HG03175 (cell line): ENCODE results near the gene ACSM2B.
"Not testable (repeated sequence)": the region's sequence is repeated elsewhere in the genome, so short reads cannot be mapped to it uniquely, and the experiment has no call there.

ENCODE experiments used
- ATAC-seq: cut with Tn5 transposase; IDR thresholded peaks from one replicate; pipeline ENCODE4 v1.9.1; 2021; ENCODE audit warnings: mild to moderate bottlenecking, moderate library complexity; ENCODE audit not compliant: unreplicated experiment

Gene ACSM2B

DNA sequence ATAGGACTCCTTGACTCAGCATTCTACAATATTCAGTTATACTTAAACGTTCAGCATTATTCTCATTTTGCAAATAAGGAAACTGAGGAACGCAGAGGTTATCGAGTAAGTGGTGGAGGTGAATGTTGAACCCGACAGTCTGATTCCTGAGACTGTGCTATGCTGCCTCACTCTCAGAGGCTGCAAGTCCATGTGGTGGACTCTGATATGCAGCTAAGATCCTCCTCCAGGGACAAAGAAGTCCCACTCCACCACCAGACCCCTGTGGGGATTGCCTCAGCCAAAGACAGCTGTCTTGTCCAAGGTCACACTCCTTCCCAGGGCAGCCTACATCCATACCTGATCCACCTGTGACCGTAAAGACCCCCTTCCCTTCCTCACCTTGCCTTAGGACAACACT, 37.5 kb downstream of the ACSM2B start:
- no peak for ATAC-seq

GRCh38 chr16:20538181-20538580, 38.0 kb downstream of the ACSM2B start:
- ATAC-seq = no peak

- not testable (repeated sequence) for ATAC-seq
These were observed 39.5 kb downstream of the ACSM2B start for GRCh38 chr16:20536669-20537068.

GRCh38 chr16:20532284-20532792, 43.8 kb downstream of the ACSM2B start:
- ATAC-seq = not testable (repeated sequence)

DNA sequence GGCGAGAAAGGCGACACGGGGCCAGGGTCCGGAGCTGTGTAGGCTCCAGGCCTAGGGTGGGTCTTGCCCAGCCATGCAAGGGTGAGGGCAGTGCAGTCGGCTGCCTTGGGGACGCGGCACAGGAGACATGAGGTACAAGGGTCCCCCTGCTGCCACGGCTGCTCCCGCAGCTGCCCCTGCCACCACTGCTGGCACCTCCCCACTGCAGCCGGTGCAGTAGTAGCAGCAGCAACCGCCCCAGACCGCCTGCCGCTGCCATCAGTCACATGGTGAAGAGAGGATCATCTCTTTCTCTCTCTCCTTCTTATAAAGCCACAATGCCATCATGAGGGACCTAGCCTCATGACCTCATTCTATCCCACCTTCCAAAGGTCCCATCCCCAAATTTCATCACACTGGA, 44.4 kb downstream of the ACSM2B start:
- not testable (repeated sequence) for ATAC-seq

DNA sequence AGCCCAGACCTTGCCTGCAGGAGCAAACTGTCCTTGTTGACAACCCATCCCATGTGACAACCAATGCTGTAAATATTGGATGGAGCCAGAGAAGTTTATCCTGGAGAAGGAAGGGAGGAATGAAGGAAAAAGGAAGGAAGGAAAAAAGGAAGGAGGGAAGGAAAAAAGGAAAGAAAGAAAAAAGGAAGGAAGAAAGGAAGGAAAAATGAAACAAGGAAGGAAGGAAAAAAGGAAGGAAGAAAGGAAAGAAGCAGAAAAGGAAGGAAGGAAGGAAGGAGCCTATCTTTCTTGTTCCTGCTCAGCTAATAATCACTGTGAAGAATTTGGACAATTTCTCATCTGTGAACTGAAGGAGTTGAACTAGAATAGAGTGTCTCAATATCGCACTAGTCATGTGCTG, 56.1 kb downstream of the ACSM2B start:
- ATAC-seq = no peak

DNA sequence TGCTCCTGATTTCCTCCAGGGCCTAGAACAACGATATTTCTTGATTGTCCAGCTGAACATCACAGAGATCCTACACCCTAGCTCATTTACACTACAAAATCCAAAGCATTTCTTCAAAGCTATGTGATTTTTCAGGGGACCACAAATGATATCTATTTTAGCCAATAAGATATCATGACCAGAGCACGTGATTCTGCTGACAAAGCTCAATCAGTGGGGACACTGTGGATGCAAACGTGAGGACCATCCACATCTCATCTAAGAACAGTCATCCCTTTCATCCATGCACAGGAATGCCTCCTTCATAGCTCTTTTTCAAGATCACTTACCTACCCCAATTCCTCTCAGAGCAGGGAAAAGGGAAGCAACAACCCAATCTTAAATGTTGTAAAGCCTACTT, 56.9 kb downstream of the ACSM2B start:
- ATAC-seq = no peak

GRCh38 chr16:20517149-20517548, 59.0 kb downstream of the ACSM2B start:
- ATAC-seq = no peak

- no peak for ATAC-seq
These were observed 60.5 kb downstream of the ACSM2B start for GRCh38 chr16:20515688-20516090.

GRCh38 chr16:20510323-20510722, 65.8 kb downstream of the ACSM2B start:
- ATAC-seq = no peak

DNA sequence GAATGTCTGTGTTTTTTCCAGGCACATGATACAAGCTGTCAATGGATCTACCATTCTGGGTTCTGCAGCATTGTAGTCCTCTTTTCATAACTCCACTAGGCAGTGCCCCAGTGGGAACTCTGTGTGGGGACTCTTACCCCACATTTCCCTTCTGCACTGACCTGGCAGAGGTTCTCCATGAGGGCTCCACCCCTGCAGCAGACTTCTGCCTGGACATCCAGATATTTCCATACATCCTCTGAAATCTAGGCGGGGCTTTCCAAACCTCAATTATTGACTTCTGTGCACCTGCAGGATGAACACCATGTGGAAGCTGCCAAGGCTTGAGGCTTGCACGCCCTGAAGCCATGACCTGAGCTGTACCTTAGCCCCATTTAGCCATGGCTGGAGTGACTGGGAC, 68.9 kb downstream of the ACSM2B start:
- ATAC-seq = no peak

DNA sequence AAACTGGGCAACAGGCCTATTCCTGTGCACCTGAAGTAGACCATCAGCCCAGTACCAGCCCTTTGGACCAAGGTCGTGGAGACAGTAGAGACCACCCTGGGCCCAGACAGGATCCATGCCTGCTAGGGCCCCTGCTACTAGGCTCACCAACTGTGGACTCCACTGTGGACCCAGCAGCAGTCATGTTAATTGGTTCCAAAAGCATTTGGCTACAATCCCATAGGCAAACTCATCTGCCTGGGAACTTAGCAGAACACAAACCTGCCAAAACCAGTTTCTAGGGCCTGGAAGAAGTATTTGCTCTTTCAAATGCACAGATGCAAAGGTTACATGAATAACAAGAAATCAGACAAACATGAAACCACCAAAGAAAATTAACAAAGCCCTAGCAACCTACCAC, 71.7 kb downstream of the ACSM2B start:
- no peak for ATAC-seq

DNA sequence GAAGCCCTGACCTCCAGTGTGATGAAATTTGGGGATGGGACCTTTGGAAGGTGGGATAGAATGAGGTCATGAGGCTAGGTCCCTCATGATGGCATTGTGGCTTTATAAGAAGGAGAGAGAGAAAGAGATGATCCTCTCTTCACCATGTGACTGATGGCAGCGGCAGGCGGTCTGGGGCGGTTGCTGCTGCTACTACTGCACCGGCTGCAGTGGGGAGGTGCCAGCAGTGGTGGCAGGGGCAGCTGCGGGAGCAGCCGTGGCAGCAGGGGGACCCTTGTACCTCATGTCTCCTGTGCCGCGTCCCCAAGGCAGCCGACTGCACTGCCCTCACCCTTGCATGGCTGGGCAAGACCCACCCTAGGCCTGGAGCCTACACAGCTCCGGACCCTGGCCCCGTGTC, 84.7 kb downstream of the ACSM2B start:
- ATAC-seq = not testable (repeated sequence)

GRCh38 chr16:20490994-20491393, 85.2 kb downstream of the ACSM2B start:
- not testable (repeated sequence) for ATAC-seq
